Measurements from ENCODE around the gene OLFM1.

GRCh38 chr9:135100725-135101410 is 13.4 kb downstream of the OLFM1 start:
- TF ChIP-seq CTCF (IDR thresholded peaks at IDR 0.05) (no peak), POLR2A (IDR thresholded peaks at IDR 0.05) (no peak)

Data from body of pancreas (tissue), 4 donors.